ENCODE results near the gene RGL3. TPM values are rescaled to one million over a fixed set of nuclear protein-coding genes. Genes with fewer than 3 reads are reported as not detected.
"Not testable (repeated sequence)": the region's sequence is repeated elsewhere in the genome, so short reads cannot be mapped to it uniquely, and the experiment has no call there.

The RGL3 gene
- polyA plus RNA-seq, 10 donors: 0.32 to 1.7 (median 0.62) TPM

GRCh38 chr19:11450570-11451326 lies 31.6 kb upstream of the RGL3 start:
- DNase-seq: no peak

- no peak for DNase-seq
Observed at GRCh38 chr19:11448923-11449554, 29.9 kb upstream of the RGL3 start.

- DNase-seq: no peak
Observed at GRCh38 chr19:11448410-11448809, 29.3 kb upstream of the RGL3 start.

- DNase-seq: no peak
Observed at GRCh38 chr19:11447347-11448262, 28.5 kb upstream of the RGL3 start.

GRCh38 chr19:11446652-11447301 lies 27.7 kb upstream of the RGL3 start:
- peak in 1 of 3 donors; percentile 56 for DNase-seq

- DNase-seq: no peak
Observed at GRCh38 chr19:11446271-11446651, 27.1 kb upstream of the RGL3 start.

GRCh38 chr19:11445141-11445540 lies 26.0 kb upstream of the RGL3 start:
- DNase-seq: no peak

- no peak for DNase-seq
Observed at GRCh38 chr19:11444059-11444458, 24.9 kb upstream of the RGL3 start.

GRCh38 chr19:11437955-11438354 lies 18.8 kb upstream of the RGL3 start:
- no peak for DNase-seq

GRCh38 chr19:11435833-11436313 lies 16.8 kb upstream of the RGL3 start:
- DNase-seq: no peak

- peak; percentile 99 to 100 (median 100) for DNase-seq
Observed at GRCh38 chr19:11435057-11435832, 16.1 kb upstream of the RGL3 start, which contains the start of the genes ODAD3 and PRKCSH. Gene ODAD3, minus strand, starts transcription at chr19:11435121. Its CDS starts 105 bp downstream, at chr19:11435016. Gene PRKCSH, plus strand, starts transcription at chr19:11435635. Its CDS starts 483 bp downstream, at chr19:11436118.

GRCh38 chr19:11434703-11435056 lies 15.6 kb upstream of the RGL3 start:
- no peak for DNase-seq

GRCh38 chr19:11433526-11433925 lies 14.4 kb upstream of the RGL3 start:
- not testable (repeated sequence) for DNase-seq

- DNase-seq: no peak
Observed at GRCh38 chr19:11426656-11427055, 7.5 kb upstream of the RGL3 start.

GRCh38 chr19:11425719-11426457 lies 6.8 kb upstream of the RGL3 start:
- DNase-seq: no peak

GRCh38 chr19:11423791-11424181 lies 4.7 kb upstream of the RGL3 start:
- no peak for DNase-seq

GRCh38 chr19:11423164-11423790 lies 4.2 kb upstream of the RGL3 start:
- no peak for DNase-seq

- DNase-seq: peak in 1 of 3 donors; percentile 54
Observed at GRCh38 chr19:11422163-11423065, 3.3 kb upstream of the RGL3 start.

Data from muscle of back (tissue), 11 donors.